ENCODE results near the gene B4GAT1. TPM values are rescaled to one million over a fixed set of nuclear protein-coding genes. Genes with fewer than 3 reads are reported as not detected.

B4GAT1 gene
- total and polyA plus RNA-seq, 10 donors = 4.3 to 23.4 (median 10.5) TPM

- peaks cover 13 to 57% (median 39%) of the 10 kb centered on the region in 6 donors for H3K4me1 ChIP-seq
- no peak overlapping the region for H3K4me3 ChIP-seq
- H3K9me3 ChIP-seq = no peaks in the 10 kb centered on the region
- no peak overlapping the region for H3K27ac ChIP-seq
- peaks cover 7 to 75% (median 53%) of the 10 kb centered on the region in 6 donors for H3K36me3 ChIP-seq
- TF ChIP-seq POLR2A (IDR thresholded peaks at IDR 0.05) = no peak
- TF ChIP-seq POLR2AphosphoS5 (IDR thresholded peaks at IDR 0.05) = peak in 1 of 3 donors; percentile 43
- peak; percentile 62 for DNase-seq
- intact Hi-C loops (cut with DNase I; ENCODE audit: low total_unique reads) = no loop called here
- WGBS, 5 donors = 85 to 94% (median 87%) methylated on average over 12 to 17 of the region's 17 CpGs
- peaks cover 0 to 11% (median 0%) of the 10 kb centered on the region in 7 donors for H3K27me3 ChIP-seq (replicated peaks in 1 of 7)
These were observed 8.9 kb downstream of the B4GAT1 start for GRCh38 chr11:66338276-66339161.

DNA sequence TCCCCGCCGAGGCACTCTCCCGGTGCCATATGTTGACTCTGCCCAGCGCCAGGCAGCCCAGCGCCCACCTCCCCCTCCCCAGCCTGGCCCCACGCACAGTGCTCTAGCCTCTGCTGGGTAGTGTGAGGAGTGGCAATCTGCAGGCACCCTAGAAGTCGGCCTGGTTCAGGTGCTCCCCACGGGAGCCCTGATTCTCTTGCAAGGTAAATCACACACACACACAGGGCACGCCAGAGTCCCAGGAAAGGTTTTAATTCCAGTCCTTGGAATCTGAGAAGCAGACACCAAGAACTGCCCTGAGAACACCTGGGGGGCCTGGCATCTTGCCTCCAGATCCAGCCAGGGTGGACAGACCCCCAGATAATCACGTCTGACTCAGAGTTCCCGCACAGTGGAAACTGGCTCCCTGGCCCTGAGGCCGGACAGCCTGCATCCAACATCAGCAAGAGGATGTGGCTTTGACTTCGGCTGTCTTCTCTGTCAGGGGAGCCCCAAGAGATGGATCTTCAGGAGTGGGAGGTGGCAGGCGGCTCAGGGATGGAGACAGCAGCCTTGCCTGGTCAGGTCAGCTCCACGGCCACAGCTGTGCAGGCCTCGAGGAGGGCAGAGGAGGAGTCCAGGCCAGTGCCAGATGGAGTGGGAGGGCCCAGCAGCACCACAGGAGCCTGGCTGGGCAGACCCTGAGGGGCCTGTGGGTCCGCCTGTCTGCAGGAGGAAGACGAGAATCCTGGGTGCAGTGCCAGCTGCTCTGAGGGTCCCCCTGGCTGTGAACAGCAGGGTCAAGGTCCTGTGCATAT, 10.1 kb downstream of the B4GAT1 start:
- Histone ChIP-seq H3K27ac (peak overlapping the region in 5 of 8 donors; percentile 70 to 85 (median 79)), H3K36me3 (peaks cover 7 to 80% (median 61%) of the 10 kb centered on the region in 6 donors), H3K4me1 (peaks cover 11 to 44% (median 33%) of the 10 kb centered on the region in 6 donors), H3K4me3 (peak overlapping the region in 1 of 8 donors; percentile 75), H3K9me3 (no peaks in the 10 kb centered on the region), H3K27me3 (replicated peaks in 1 of 7) (peaks cover 0 to 11% (median 0%) of the 10 kb centered on the region in 7 donors)
- DNase-seq = peak; percentile 74
- TF ChIP-seq POLR2A (IDR thresholded peaks at IDR 0.05) (no peak), POLR2AphosphoS5 (IDR thresholded peaks at IDR 0.05) (no peak)
- TF ChIP-seq, protein P1, sequence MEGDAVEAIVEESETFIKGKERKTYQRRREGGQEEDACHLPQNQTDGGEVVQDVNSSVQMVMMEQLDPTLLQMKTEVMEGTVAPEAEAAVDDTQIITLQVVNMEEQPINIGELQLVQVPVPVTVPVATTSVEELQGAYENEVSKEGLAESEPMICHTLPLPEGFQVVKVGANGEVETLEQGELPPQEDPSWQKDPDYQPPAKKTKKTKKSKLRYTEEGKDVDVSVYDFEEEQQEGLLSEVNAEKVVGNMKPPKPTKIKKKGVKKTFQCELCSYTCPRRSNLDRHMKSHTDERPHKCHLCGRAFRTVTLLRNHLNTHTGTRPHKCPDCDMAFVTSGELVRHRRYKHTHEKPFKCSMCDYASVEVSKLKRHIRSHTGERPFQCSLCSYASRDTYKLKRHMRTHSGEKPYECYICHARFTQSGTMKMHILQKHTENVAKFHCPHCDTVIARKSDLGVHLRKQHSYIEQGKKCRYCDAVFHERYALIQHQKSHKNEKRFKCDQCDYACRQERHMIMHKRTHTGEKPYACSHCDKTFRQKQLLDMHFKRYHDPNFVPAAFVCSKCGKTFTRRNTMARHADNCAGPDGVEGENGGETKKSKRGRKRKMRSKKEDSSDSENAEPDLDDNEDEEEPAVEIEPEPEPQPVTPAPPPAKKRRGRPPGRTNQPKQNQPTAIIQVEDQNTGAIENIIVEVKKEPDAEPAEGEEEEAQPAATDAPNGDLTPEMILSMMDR (IDR thresholded peaks at IDR 0.05 in 8 of 11, conservative IDR thresholded peaks at IDR 0.05 in 3 of 11) = no peak
- intact Hi-C loops (cut with DNase I; ENCODE audit: low total_unique reads) = no loop called here
- 60 to 83% (median 73%) methylated on average over 14 to 18 of the region's 18 CpGs for WGBS, 5 donors

GRCh38 chr11:66336234-66337102, 11.0 kb downstream of the B4GAT1 start, which contains the start of gene RIN1:
Gene RIN1 (minus strand): TSS chr11:66336434. CDS start chr11:66336402, 32 bp downstream.
- Histone ChIP-seq H3K4me1 (peaks cover 11 to 43% (median 33%) of the 10 kb centered on the region in 6 donors), H3K27me3 (replicated peaks in 1 of 7) (peaks cover 0 to 11% (median 0%) of the 10 kb centered on the region in 7 donors), H3K36me3 (peaks cover 7 to 80% (median 55%) of the 10 kb centered on the region in 6 donors), H3K9me3 (no peaks in the 10 kb centered on the region), H3K27ac (peak within 1 kb of the TSS; percentile 52 to 85 (median 72)), H3K4me3 (peak within 1 kb of the TSS; percentile 31 to 75 (median 52))
- TF ChIP-seq POLR2AphosphoS5 (IDR thresholded peaks at IDR 0.05) (peak; percentile 68 to 79 (median 71)), POLR2A (IDR thresholded peaks at IDR 0.05) (no peak)
- TF ChIP-seq, protein P1 (IDR thresholded peaks at IDR 0.05 in 8 of 11, conservative IDR thresholded peaks at IDR 0.05 in 3 of 11) = peak in 7 of 11 experiments; percentile 19 to 41 (median 28)
- intact Hi-C loops (cut with DNase I; ENCODE audit: low total_unique reads) = no loop called here
- peak; percentile 87 for DNase-seq
- 10 to 23% (median 14%) methylated on average over 19 to 22 of the region's 22 CpGs for WGBS, 5 donors

Measured in spleen (tissue), 11 donors.